ENCODE data around the gene SLC22A7. TPM values are rescaled to one million over a fixed set of nuclear protein-coding genes. Genes with fewer than 3 reads are reported as not detected.

Gene SLC22A7
- total RNA-seq, 1 experiment from 2014 or later = not detected

GRCh38 chr6:43271103-43271815 lies 26.8 kb upstream of the SLC22A7 start:
- Histone ChIP-seq H3K23me2 (ENCODE audit: insufficient read length, low read depth, low read length, poor library complexity, severe bottlenecking) (peaks cover 10% of the 10 kb centered on the region), H2AFZ (ENCODE audit: low read length) (no peak overlapping the region), H3T11ph (ENCODE audit: low read length) (no peak overlapping the region), H3K4me2 (ENCODE audit: insufficient read depth, insufficient read length, low read length) (no peak overlapping the region), H3K14ac (ENCODE audit: insufficient read depth, low read length) (no peak overlapping the region), H2AK5ac (ENCODE audit: insufficient read length, low read length) (no peak overlapping the region), H3K9me3 (ENCODE audit: control insufficient read depth, low read depth, low read length) (no peaks in the 10 kb centered on the region), H3K79me1 (ENCODE audit: insufficient read depth, low read depth, low read length, poor library complexity, severe bottlenecking) (no peaks in the 10 kb centered on the region), H3K27me3 (ENCODE audit: insufficient read depth, low read length) (peaks cover 22% of the 10 kb centered on the region), H4K91ac (ENCODE audit: insufficient read length, low read depth, low read length) (no peak overlapping the region), H3K27ac (ENCODE audit: insufficient read length, low read depth, low read length) (no peak overlapping the region), H3K56ac (ENCODE audit: insufficient read length, low read depth, low read length) (no peak overlapping the region), H3K4me1 (ENCODE audit: insufficient read depth, low read length) (peaks cover 10% of the 10 kb centered on the region; the same call in 1 of the 2 replicates), H3K18ac (ENCODE audit: insufficient read length, low read depth, low read length) (no peak overlapping the region), H3K79me2 (ENCODE audit: insufficient read depth, low read length) (no peaks in the 10 kb centered on the region), H2BK5ac (ENCODE audit: insufficient read length, low read length) (no peak overlapping the region), H4K5ac (ENCODE audit: insufficient read length, low read depth, low read length) (no peak overlapping the region), H3K23ac (ENCODE audit: insufficient read length, low read depth, low read length) (no peak overlapping the region), H3K4ac (ENCODE audit: low read depth, low read length) (no peak overlapping the region), H4K20me1 (ENCODE audit: control insufficient read depth, insufficient read depth, insufficient read length) (no peaks in the 10 kb centered on the region), H2BK12ac (ENCODE audit: insufficient read length, low read depth, low read length) (no peak overlapping the region), H2BK20ac (ENCODE audit: low read depth, low read length, poor library complexity, severe bottlenecking) (no peak overlapping the region), H3K9ac (ENCODE audit: extremely low read depth, insufficient read length, low read length) (no peak overlapping the region), H2BK120ac (ENCODE audit: low read depth, low read length, poor library complexity, severe bottlenecking) (no peak overlapping the region), H4K8ac (replicated peaks; ENCODE audit: insufficient read length, low read depth, low read length) (no peak overlapping the region), H2BK15ac (ENCODE audit: low read depth, low read length) (no peak overlapping the region)
- H3K27ac Mint-ChIP-seq = no peak overlapping the region; a peak in 2 of 7 replicates
- DNase-seq = no peak
- H3K27me3 Mint-ChIP-seq (ENCODE audit: low read depth) = peaks cover 80% of the 10 kb centered on the region
- no CpG with 5 or more reads among the region's 8 CpGs for WGBS (ENCODE audit: extremely low coverage, insufficient read length, low lambda C conversion rate)
- peaks cover 37 to 54% of the 10 kb centered on the region in 2 experiments for H3K4me1 Mint-ChIP-seq
- H3K4me3 Mint-ChIP-seq = no peak overlapping the region
- no peak for TF ChIP-seq CTCF (conservative IDR thresholded peaks at IDR 0.05)
- H3K9me3 Mint-ChIP-seq = no peaks in the 10 kb centered on the region; a peak in 1 of 5 replicates
- H3K36me3 Mint-ChIP-seq (ENCODE audit: insufficient read depth in 1 of 3, low read depth in 3 of 3) = no peaks in the 10 kb centered on the region; a peak in 1 of 7 replicates

Data from H9 (cell line).